ENCODE measurements around the gene NOP53. TPM values are rescaled to one million over a fixed set of nuclear protein-coding genes. Genes with fewer than 3 reads are reported as not detected.

The NOP53 gene
- total and polyA plus RNA-seq, 2 of the 4 experiments (the other 2 are of a cell fraction), result 59.5 to 83.2 TPM

DNA sequence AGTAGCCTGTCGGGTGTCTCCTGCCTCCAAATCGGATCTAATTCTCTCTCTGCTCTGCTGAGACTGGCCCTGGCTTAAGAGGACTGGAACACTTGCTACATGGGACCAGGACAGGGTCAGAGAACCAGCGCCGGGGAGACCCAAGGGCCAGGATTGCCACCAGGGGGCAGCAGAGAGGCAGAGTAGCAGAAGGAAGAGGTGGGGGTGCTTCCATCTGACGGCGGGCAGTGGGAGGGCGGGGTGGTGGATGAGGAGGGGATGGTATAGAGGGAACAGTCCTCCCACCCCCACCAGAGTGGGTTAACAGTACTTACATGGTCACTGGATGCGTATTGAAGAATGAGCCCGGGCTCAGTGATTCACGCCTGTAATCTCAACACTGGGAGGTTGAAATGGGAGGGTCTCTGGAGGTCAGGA lies 45.1 kb downstream of the NOP53 start:
- Histone ChIP-seq H4K8ac (ENCODE audit: low read depth in 2 of 2, low read length in 2 of 2) (no peak overlapping the region), H2BK5ac (ENCODE audit: low read depth, low read length, poor library complexity, severe bottlenecking) (no peak overlapping the region), H3K4me1 (ENCODE audit: control insufficient read depth, insufficient read depth, low read length) (no peaks in the 10 kb centered on the region), H2BK20ac (ENCODE audit: low read depth, low read length) (no peak overlapping the region), H3K9me1 (ENCODE audit: insufficient read depth, low read length) (peaks cover 2% of the 10 kb centered on the region; the same call in 1 of the 2 replicates), H3K79me1 (ENCODE audit: low read depth in 1 of 2, low read length in 2 of 2) (no peaks in the 10 kb centered on the region), H3K23ac (ENCODE audit: low read depth, low read length) (no peak overlapping the region), H3K36me3 (ENCODE audit: control insufficient read depth, insufficient read depth, low read length) (peaks cover 8% of the 10 kb centered on the region), H3K9ac (ENCODE audit: low read depth, low read length) (no peak overlapping the region), H3K4me2 (ENCODE audit: low read depth, low read length) (no peak overlapping the region), H4K20me1 (ENCODE audit: insufficient read depth, low read length) (no peaks in the 10 kb centered on the region), H2AFZ (replicated peaks; ENCODE audit: low read length, poor library complexity) (peak overlapping the region; percentile 18), H4K5ac (ENCODE audit: low read depth, low read length) (no peak overlapping the region), H3K27me3 (ENCODE audit: control insufficient read depth, insufficient read depth, low read length) (no peaks in the 10 kb centered on the region), H2BK15ac (ENCODE audit: low read depth, low read length) (no peak overlapping the region), H3K9me3 (ENCODE audit: control insufficient read depth, insufficient read depth, low read length) (no peaks in the 10 kb centered on the region), H2AK9ac (replicated peaks; ENCODE audit: low read depth, low read length, poor library complexity) (no peak overlapping the region), H3K4me3 (ENCODE audit: insufficient read depth, low read depth, low read length) (no peak overlapping the region), H3K4ac (ENCODE audit: low read depth, low read length) (no peak overlapping the region), H3K27ac (ENCODE audit: insufficient read depth, low read length) (no peak overlapping the region), H2AK5ac (ENCODE audit: low read depth, low read length) (no peak overlapping the region), H3K18ac (ENCODE audit: low read depth, low read length) (no peak overlapping the region), H4K91ac (ENCODE audit: insufficient read depth, low read depth, low read length) (no peak overlapping the region), H3K56ac (ENCODE audit: extremely low read depth, insufficient read depth, low read length) (no peak overlapping the region), H2BK120ac (ENCODE audit: low read depth, low read length) (no peak overlapping the region), H3K14ac (replicated peaks; ENCODE audit: low read depth, low read length) (no peak overlapping the region)
- ATAC-seq (ENCODE audit: low read depth) (peak; percentile 88), DNase-seq (peak; percentile 59)
- peak; percentile 72 for TF ChIP-seq CTCF (conservative IDR thresholded peaks at IDR 0.05; ENCODE audit: low read depth, low read length)
- no peak for TF ChIP-seq NFE2L2 (IDR thresholded peaks at IDR 0.05; ENCODE audit: low read depth, low read length)
- TF ChIP-seq SMC3 (IDR thresholded peaks at IDR 0.05; ENCODE audit: low read depth, low read length), result peak; percentile 36
- peak; percentile 52; the same call in 1 of the 2 replicates for TF ChIP-seq MAZ (IDR thresholded peaks at IDR 0.05; ENCODE audit: borderline replicate concordance, low read depth, low read length)
- intact Hi-C loops (cut with micrococcal nuclease), result loop anchor here (1.0 kb wide), 1 partner anchor 73 kb away; no protein-coding TSS in a partner anchor
- POLR2A ChIA-PET (ENCODE audit: unreplicated experiment), result no interaction called here
- dilution Hi-C loops (cut with HindIII; ENCODE audit: low sequenced_read_pairs, unreplicated experiment), result no loop called here
- CTCF ChIA-PET, result interaction anchor here (1.2 to 1.7 kb wide), 2 partner anchors 9 to 25 kb away, joined by 4 to 5 read pairs; no protein-coding TSS in a partner anchor
- BruUV-seq (replicated peaks), result no TSS peak
- WGBS, 2 experiments (ENCODE audit: extremely low coverage in 2 of 2, insufficient read length in 1 of 2), result no CpG with 5 or more reads among the region's 10 CpGs
- in situ Hi-C loops (cut with MboI; ENCODE audit: low sequenced_read_pairs), result no loop called here

All from IMR-90 (cell line).